Esophagus squamous epithelium (tissue), 5 donors: Measurements from ENCODE around the gene BTBD18. TPM values are rescaled to one million over a fixed set of nuclear protein-coding genes. Genes with fewer than 3 reads are reported as not detected.
A peak's percentile ranks its signal among the peaks of the same experiment; 100 is the strongest.

Source experiments
- DNase-seq: peaks from one replicate; lab custom pipeline; 2025; lab: John Stamatoyannopoulos, UW
- H3K27ac ChIP-seq, 4 donors: fragments of 200-600 bp; sonication (generic); one replicate each; pipeline ENCODE4 v1.5.1; 2016 to 2019; ENCODE audit warnings: mild to moderate bottlenecking in 1 of 4
- H3K27me3 ChIP-seq, 4 donors: fragments of 200-600 bp; sonication (generic); 1 replicate in 3 of 4; 2 replicates in 1 of 4; pipeline versions ENCODE4 v1.5.1 to v1.6.0; 2017 to 2021; ENCODE audit warnings: antibody characterized with exemption in 1 of 4
- H3K36me3 ChIP-seq, 3 donors: fragments of 200-600 bp; sonication (generic); one replicate each; pipeline ENCODE4 v1.5.1; 2016 to 2019
- H3K4me1 ChIP-seq, 3 donors: fragments of 200-600 bp; sonication (generic); one replicate each; pipeline ENCODE4 v1.5.1; 2017 to 2019
- H3K4me3 ChIP-seq, 4 donors: fragments of 200-600 bp; sonication (generic); 1 replicate in 3 of 4; 2 replicates in 1 of 4; pipeline ENCODE4 v1.5.1; 2016 to 2019; ENCODE audit warnings: mild to moderate bottlenecking in 2 of 4, moderate library complexity in 1 of 4
- H3K9me3 ChIP-seq, 3 donors: fragments of 200-600 bp; sonication (generic); one replicate each; pipeline ENCODE4 v1.5.1; 2016 to 2019
- POLR2A ChIP-seq, 4 donors: fragments of 450-650 bp; IDR thresholded peaks; one replicate each; pipeline ENCODE4 v1.6.1; 2017; ENCODE audit warnings: antibody characterized with exemption in 4 of 4, mild to moderate bottlenecking in 4 of 4, moderate library complexity in 3 of 4
- WGBS, 2 donors: methylation state at CpG; one replicate each; pipeline ENCODE4 v1.1.5; 2018; 5-methylcytosine and 5-hydroxymethylcytosine counted together
- intact Hi-C: fragments of 100-400 bp; cut with DNase I; formaldehyde crosslinking; loops from one replicate; pipeline ENCODE4 v1.15.0; 2022
- total RNA-seq, 4 donors: library from RNA; depleted of rRNA; stranded (reverse); fragments of >200 nt; gene quantifications; one replicate each; pipeline ENCODE4 v1.1.0, GENCODE V29; 2016
- TF ChIP-seq, protein P1 (sequence below), 6 experiments: fragments of 450-650 bp in 4 of 6; fragments of 200-600 bp in 2 of 6; sonication (generic) in 2 of 6; IDR thresholded peaks; one replicate each; pipeline ENCODE4 v1.5.1; 2016 to 2019; ENCODE audit warnings: antibody characterized with exemption in 6 of 6, mild to moderate bottlenecking in 4 of 6, moderate library complexity in 4 of 6
- donor health status: DM: yes; HTN: yes; CAD: no.

BTBD18 gene
- total RNA-seq, 4 donors from 2014 or later: not detected

DNA sequence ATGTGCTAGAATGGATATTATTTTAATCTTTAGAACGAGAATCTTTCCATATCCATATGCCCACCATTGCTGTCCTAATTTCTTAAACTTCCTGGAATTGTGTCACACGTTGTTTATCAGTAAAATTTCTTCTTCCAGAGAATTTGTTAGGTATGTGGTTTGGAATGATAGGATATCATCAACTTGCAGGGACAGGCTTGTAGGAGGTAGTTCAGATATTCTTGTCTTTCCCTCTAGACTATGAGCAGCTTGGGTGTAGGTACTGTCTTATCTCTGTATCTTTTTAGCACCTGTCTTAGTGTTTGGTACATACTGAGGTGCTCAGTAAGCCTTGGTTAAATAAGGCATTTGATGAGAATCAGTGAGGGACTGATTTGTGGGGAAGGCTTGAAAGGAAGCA is 13.4 kb upstream of the BTBD18 start:
- Histone ChIP-seq H3K4me1 (peaks cover 19 to 68% (median 38%) of the 10 kb centered on the region in 3 donors), H3K27ac (peak overlapping the region; percentile 75 to 99 (median 91)), H3K36me3 (peaks cover 0 to 12% (median 0%) of the 10 kb centered on the region in 3 donors), H3K9me3 (no peaks in the 10 kb centered on the region), H3K4me3 (peak overlapping the region; percentile 39 to 80 (median 66)), H3K27me3 (no peaks in the 10 kb centered on the region)
- intact Hi-C loops: no loop called here
- TF ChIP-seq POLR2A (IDR thresholded peaks at IDR 0.05): no peak
- TF ChIP-seq, protein P1, sequence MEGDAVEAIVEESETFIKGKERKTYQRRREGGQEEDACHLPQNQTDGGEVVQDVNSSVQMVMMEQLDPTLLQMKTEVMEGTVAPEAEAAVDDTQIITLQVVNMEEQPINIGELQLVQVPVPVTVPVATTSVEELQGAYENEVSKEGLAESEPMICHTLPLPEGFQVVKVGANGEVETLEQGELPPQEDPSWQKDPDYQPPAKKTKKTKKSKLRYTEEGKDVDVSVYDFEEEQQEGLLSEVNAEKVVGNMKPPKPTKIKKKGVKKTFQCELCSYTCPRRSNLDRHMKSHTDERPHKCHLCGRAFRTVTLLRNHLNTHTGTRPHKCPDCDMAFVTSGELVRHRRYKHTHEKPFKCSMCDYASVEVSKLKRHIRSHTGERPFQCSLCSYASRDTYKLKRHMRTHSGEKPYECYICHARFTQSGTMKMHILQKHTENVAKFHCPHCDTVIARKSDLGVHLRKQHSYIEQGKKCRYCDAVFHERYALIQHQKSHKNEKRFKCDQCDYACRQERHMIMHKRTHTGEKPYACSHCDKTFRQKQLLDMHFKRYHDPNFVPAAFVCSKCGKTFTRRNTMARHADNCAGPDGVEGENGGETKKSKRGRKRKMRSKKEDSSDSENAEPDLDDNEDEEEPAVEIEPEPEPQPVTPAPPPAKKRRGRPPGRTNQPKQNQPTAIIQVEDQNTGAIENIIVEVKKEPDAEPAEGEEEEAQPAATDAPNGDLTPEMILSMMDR (IDR thresholded peaks at IDR 0.05): no peak
- no peak for DNase-seq
- WGBS, 2 donors: 11 to 24% methylated on average over 2 of the region's 2 CpGs

DNA sequence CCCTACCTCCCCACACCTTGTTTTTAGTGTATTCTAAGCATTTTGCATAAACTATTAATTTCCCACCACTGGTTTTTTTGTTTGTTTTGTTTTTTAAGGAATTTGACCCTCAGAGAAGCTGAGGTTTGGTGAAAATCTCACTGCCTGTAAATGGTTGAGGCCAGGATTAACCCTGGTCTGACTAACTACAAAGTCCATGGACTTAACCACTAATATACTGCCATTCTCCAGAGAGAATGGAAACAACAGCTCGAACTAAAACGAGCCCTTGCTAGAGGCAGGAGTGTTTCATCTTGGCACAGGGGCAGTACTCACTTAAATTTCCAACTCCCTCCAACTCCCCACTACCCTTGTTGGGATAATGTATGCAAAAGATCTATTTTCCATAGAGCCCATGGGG is 12.9 kb upstream of the BTBD18 start:
- intact Hi-C loops: no loop called here

DNA sequence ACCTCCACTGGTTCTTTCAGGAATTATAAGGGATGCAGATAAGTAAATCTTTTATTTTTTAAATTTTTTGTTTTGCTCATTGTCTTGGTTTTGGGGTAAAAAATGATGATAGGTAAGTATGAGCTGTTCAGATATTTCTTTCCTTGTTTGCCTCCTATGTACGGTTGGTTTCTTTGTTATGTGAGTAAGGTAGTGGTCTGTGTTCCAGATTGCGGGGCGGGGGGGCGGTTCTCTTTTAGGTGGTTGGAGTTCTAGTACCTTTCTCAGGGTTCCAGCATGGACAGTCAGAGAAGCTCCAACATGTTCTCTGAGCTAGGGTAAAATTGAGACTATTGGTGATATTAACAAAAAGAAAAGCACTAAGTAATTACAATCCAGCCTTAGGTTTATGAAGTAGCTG is 12.4 kb upstream of the BTBD18 start:
- DNase-seq: no peak
- Histone ChIP-seq H3K9me3 (no peaks in the 10 kb centered on the region), H3K4me3 (peak overlapping the region; percentile 39 to 80 (median 66)), H3K36me3 (peaks cover 0 to 7% (median 0%) of the 10 kb centered on the region in 3 donors), H3K4me1 (peaks cover 12 to 58% (median 28%) of the 10 kb centered on the region in 3 donors), H3K27ac (peak overlapping the region; percentile 75 to 99 (median 91)), H3K27me3 (no peaks in the 10 kb centered on the region)
- intact Hi-C loops: no loop called here
- WGBS, 2 donors: 16 to 24% methylated on average over 4 of the region's 4 CpGs
- TF ChIP-seq, protein P1 (IDR thresholded peaks at IDR 0.05): no peak

More for the DNA sequence above, 12.9 kb upstream of the BTBD18 start:
- Histone ChIP-seq H3K27ac (peak overlapping the region; percentile 75 to 99 (median 91)), H3K27me3 (no peaks in the 10 kb centered on the region), H3K36me3 (peaks cover 0 to 8% (median 0%) of the 10 kb centered on the region in 3 donors), H3K4me1 (peaks cover 17 to 64% (median 34%) of the 10 kb centered on the region in 3 donors), H3K9me3 (no peaks in the 10 kb centered on the region), H3K4me3 (peak overlapping the region; percentile 39 to 80 (median 66))
- TF ChIP-seq, protein P1 (IDR thresholded peaks at IDR 0.05): no peak
- TF ChIP-seq POLR2A (IDR thresholded peaks at IDR 0.05): no peak
- WGBS, 2 donors: 18 to 23% methylated on average over 2 of the region's 2 CpGs
- no peak for DNase-seq

DNA sequence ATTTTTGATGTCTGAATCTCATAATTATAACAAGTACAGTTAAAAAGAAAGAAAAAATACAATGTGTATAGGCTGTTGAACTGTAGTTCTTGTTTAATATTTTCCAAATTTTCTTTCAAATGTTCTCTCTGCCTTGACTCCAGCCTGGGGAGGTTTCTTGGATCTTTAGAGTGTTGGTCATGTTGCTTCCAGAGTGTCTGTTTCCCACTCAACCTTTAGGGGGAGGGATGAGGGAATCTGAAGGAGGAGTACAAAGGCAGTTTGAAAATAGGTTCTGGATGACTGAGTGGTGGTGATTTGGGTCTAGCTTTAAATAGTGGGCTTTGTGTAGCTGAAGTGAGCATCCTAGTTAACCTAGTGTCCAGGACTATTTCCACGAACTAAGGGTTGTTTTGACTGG is 11.9 kb upstream of the BTBD18 start:
- peaks cover 0 to 7% (median 0%) of the 10 kb centered on the region in 3 donors for H3K36me3 ChIP-seq

DNA sequence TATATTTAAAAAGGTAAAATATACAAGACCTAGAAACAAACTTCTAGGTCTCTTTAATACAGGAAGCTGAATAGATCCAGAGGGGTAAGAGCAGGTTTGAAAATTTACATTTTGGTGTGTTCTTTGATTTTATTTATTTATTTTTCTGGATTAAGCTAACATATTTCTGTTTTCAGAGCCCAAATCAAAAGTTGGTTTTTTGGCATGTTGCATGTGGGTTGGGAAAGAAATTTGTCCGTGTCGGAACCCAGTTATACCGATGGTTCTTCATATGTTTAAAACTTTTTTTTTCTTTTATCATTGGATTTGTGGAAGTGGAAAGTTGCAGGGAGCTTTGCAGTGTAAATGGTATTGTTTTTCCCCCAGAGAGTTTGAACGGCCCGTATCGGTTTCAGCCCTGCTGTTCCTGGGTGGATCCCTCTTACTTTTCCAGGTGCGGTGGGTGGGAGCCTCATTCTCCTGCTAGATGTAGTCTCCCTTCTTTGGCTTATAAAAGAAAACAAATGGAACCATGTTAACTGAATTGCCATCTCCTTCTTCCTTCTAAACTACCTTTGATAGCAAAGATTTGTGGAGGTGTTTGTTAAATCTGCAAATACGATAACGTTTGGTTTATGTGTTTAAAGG is 10.7 kb upstream of the BTBD18 start:
- Histone ChIP-seq H3K36me3 (peaks cover 0 to 6% (median 0%) of the 10 kb centered on the region in 3 donors), H3K4me1 (peaks cover 11 to 43% (median 17%) of the 10 kb centered on the region in 3 donors), H3K4me3 (peak overlapping the region; percentile 39 to 80 (median 66)), H3K27me3 (no peaks in the 10 kb centered on the region), H3K27ac (peak overlapping the region; percentile 87 to 99 (median 94)), H3K9me3 (no peaks in the 10 kb centered on the region)
- intact Hi-C loops: no loop called here
- no peak for DNase-seq
- 7 to 11% methylated on average over 9 of the region's 9 CpGs for WGBS, 2 donors
- TF ChIP-seq, protein P1 (IDR thresholded peaks at IDR 0.05): no peak
- TF ChIP-seq POLR2A (IDR thresholded peaks at IDR 0.05): no peak

More for the DNA sequence above, 11.9 kb upstream of the BTBD18 start:
- H3K27me3 ChIP-seq: no peaks in the 10 kb centered on the region
- intact Hi-C loops: no loop called here
- peak overlapping the region; percentile 39 to 80 (median 66) for H3K4me3 ChIP-seq
- TF ChIP-seq, protein P1 (IDR thresholded peaks at IDR 0.05): peak in 5 of 6 experiments; percentile 19 to 49 (median 25)
- TF ChIP-seq POLR2A (IDR thresholded peaks at IDR 0.05): peak in 1 of 4 donors; percentile 21
- H3K4me1 ChIP-seq: peaks cover 11 to 54% (median 24%) of the 10 kb centered on the region in 3 donors
- no peaks in the 10 kb centered on the region for H3K9me3 ChIP-seq
- no peak for DNase-seq
- WGBS, 2 donors: 0 to 17% methylated on average over 1 of the region's 1 CpG
- H3K27ac ChIP-seq: peak overlapping the region; percentile 75 to 99 (median 91)
